HG03469 (cell line): Measurements from ENCODE around the gene SLFN11.
"Not testable (repeated sequence)": the region's sequence is repeated elsewhere in the genome, so short reads cannot be mapped to it uniquely, and the experiment has no call there.

ENCODE experiments used
- ATAC-seq: cut with Tn5 transposase; IDR thresholded peaks from one replicate; pipeline ENCODE4 v1.9.1; 2021; ENCODE audit warnings: mild to moderate bottlenecking, moderate library complexity, moderate number of reproducible peaks; ENCODE audit not compliant: unreplicated experiment

SLFN11 gene

GRCh38 chr17:35373534-35373983 is at the start of gene SLFN11:
TSS of gene SLFN11 (minus strand) at chr17:35373621. CDS start at chr17:35363807, 9,814 bp downstream.
- no peak for ATAC-seq

GRCh38 chr17:35421069-35421468 is 47.6 kb upstream of the SLFN11 start:
- ATAC-seq = not testable (repeated sequence)

GRCh38 chr17:35416659-35417058 is 43.2 kb upstream of the SLFN11 start:
- ATAC-seq = no peak

- ATAC-seq = not testable (repeated sequence)
These were observed 41.3 kb upstream of the SLFN11 start for GRCh38 chr17:35414707-35415106.

GRCh38 chr17:35414247-35414646 is 40.8 kb upstream of the SLFN11 start:
- no peak for ATAC-seq

GRCh38 chr17:35407531-35407930 is 34.1 kb upstream of the SLFN11 start:
- no peak for ATAC-seq

GRCh38 chr17:35406568-35406967 is 33.1 kb upstream of the SLFN11 start:
- ATAC-seq = no peak

- no peak for ATAC-seq
These were observed 30.9 kb upstream of the SLFN11 start for GRCh38 chr17:35404360-35404759.

- ATAC-seq = not testable (repeated sequence)
These were observed 20.4 kb upstream of the SLFN11 start for GRCh38 chr17:35393783-35394182.

GRCh38 chr17:35390663-35391062 is 17.2 kb upstream of the SLFN11 start:
- no peak for ATAC-seq

GRCh38 chr17:35390156-35390555 is 16.7 kb upstream of the SLFN11 start:
- ATAC-seq = no peak

- ATAC-seq = no peak
These were observed 14.1 kb upstream of the SLFN11 start for GRCh38 chr17:35387496-35387895.

- ATAC-seq = no peak
These were observed 4.3 kb upstream of the SLFN11 start for GRCh38 chr17:35377706-35378105.

- no peak for ATAC-seq
These were observed 3.6 kb upstream of the SLFN11 start for GRCh38 chr17:35377068-35377467.

GRCh38 chr17:35376245-35376644 is 2.8 kb upstream of the SLFN11 start:
- ATAC-seq = no peak

- ATAC-seq = no peak
These were observed 1.4 kb upstream of the SLFN11 start for GRCh38 chr17:35374766-35375344.

- ATAC-seq = no peak
These were observed 754 bp upstream of the SLFN11 start for GRCh38 chr17:35373984-35374765.

- no peak for ATAC-seq
These were observed 431 bp downstream of the SLFN11 start for GRCh38 chr17:35372846-35373533.

- no peak for ATAC-seq
These were observed 1.5 kb downstream of the SLFN11 start for GRCh38 chr17:35371934-35372333.

GRCh38 chr17:35368081-35368830 is 5.2 kb downstream of the SLFN11 start:
- ATAC-seq = peak; percentile 88

- no peak for ATAC-seq
These were observed 12.4 kb downstream of the SLFN11 start for GRCh38 chr17:35361027-35361426.
